Measurements from ENCODE around the gene TCERG1L.
"Not testable (repeated sequence)": the region's sequence is repeated elsewhere in the genome, so short reads cannot be mapped to it uniquely, and the experiment has no call there.

The TCERG1L gene

DNA sequence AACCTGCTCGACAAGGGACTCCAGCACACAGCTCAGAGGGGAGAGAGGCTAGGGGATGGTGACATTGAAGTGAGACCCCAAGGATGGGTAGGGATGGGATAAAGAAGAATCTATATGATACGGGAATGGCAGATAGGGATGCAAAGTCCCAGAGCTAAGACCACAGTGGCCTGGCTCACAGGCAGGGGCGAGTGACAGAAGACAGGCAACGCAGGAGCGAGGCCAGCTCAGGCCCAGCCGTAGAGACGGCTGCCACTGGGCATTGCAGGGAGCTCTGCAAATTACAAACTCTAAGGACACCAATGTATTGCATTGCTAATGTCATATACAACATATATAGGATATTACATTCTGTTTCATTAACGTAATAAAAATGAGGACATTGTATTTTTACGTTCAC lies 131.4 kb downstream of the TCERG1L start:
- no peak for DNase-seq

DNA sequence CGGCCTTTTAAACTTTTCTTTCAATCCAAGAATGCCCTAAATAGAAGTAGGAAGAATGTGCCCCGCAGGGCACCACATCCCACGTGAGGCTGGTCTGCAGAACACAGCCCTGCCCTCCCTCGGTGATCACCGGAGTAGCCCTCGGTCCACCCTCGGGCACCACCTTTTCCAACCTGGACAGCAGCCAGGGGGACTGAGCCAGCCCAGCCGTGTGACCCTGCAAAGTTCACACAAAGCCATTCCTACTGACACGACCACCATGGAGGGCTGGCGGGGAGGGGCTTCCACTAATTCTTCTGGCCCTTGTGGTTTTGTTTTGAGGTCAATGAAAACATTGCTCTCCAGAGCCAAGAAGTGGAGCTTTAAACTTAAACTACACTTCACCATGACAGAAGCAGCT lies 132.2 kb downstream of the TCERG1L start:
- DNase-seq: no peak

- no peak for DNase-seq
These were observed 132.8 kb downstream of the TCERG1L start for GRCh38 chr10:131178521-131179331.

DNA sequence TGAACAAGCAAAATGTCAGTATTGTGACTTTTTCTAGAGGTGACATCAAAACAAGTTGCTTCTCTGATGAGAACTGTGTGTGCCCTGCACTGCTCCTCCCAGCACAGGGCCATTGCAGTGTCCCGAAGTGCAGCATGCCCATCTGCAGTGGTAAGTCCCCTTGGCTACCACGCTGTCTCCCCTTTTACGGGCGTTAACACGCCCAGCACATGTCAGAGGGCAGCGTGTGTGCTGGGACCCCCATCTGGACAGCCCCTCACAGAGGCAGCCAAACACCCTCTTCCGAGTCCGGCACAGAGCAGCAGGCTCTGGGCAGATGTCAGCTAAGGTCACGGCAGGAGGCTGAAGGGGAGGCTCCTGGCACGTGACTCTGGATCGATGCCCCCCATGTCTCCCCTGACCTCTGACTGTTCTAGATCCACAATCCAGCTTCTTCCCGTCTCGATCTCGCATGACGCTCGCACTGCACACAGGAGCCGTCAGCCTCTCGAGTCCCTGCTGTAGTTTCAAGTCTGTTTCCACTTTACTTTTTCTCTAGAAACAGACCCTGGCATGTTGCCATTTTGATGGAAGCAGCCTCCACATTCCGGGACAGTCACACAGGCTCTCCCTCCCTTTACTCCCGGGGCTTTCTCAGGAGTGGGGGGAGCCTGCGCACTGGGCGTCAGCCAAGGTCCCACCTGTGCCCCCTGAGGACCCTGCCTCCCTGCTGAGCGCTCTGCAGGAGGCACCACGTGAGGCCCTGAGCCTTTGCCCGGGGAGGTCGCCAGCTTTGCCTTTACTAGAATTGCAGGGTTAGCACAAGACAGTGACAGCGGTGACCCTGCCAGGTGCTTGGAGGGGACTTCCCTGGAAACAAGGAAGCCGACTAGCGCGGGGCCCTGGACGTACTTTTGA lies 133.8 kb downstream of the TCERG1L start:
- no peak for DNase-seq

GRCh38 chr10:131176907-131177306 lies 134.6 kb downstream of the TCERG1L start:
- no peak for DNase-seq

DNA sequence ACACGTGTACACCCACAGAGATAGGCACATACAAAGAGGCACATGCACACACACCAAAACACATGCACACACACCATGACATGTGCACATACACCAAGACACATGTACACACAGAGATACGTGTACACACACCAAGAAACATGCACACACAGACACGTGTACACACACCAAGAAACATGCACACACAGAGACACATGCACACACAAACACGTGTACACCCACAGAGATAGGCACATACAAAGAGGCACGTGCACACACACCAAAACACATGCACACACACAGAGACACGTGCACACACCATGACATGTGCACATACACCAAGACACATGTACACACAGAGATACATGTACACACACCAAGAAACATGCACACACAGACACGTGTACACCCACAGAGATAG lies 135.2 kb downstream of the TCERG1L start:
- DNase-seq: not testable (repeated sequence)

GRCh38 chr10:131175891-131176290 lies 135.6 kb downstream of the TCERG1L start:
- DNase-seq: no peak

- DNase-seq: no peak
These were observed 136.6 kb downstream of the TCERG1L start for GRCh38 chr10:131174651-131175540.

- DNase-seq: no peak
These were observed 137.3 kb downstream of the TCERG1L start for GRCh38 chr10:131174211-131174565.

GRCh38 chr10:131173484-131174210 lies 137.9 kb downstream of the TCERG1L start:
- no peak for DNase-seq

DNA sequence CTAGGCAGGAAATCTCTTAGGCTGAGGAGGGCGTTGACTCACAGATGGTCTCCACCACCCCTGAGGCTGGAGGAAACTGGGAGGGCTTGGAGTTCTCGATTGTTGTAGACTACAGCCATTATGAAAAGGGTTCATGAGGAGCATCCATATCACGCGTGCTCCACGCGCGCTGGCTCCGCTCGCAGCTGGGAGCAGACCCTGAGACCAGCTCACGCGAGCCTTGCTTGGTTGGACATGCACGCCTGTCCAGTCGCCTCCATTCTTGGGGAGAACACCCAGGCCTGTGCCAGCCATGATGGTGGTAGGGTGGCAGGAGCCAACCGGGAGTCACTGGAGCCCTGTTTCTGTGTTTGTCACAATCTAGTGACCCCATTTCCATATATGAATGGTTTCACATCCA lies 139.1 kb downstream of the TCERG1L start:
- no peak for DNase-seq

DNA sequence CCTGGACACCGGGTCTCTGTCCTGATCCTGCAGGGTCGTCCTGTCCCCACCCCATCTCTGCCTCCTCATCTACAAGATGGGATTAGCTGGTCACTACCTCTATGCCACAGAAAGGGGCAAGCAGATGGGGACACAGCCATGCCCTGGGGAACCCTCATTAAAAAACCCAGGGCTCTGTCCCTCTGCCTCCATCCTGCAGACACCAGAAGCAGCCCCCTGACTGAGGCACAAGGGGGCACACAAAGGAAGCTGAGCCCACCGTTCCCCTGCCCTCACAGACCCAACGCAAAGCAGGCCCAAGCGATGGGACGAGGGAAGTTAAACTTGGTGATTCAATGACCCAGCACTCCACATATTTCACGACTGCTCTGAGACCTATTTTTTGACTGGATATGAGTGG lies 142.4 kb downstream of the TCERG1L start:
- no peak for DNase-seq

GRCh38 chr10:131168238-131168875 lies 143.2 kb downstream of the TCERG1L start:
- DNase-seq: no peak

DNA sequence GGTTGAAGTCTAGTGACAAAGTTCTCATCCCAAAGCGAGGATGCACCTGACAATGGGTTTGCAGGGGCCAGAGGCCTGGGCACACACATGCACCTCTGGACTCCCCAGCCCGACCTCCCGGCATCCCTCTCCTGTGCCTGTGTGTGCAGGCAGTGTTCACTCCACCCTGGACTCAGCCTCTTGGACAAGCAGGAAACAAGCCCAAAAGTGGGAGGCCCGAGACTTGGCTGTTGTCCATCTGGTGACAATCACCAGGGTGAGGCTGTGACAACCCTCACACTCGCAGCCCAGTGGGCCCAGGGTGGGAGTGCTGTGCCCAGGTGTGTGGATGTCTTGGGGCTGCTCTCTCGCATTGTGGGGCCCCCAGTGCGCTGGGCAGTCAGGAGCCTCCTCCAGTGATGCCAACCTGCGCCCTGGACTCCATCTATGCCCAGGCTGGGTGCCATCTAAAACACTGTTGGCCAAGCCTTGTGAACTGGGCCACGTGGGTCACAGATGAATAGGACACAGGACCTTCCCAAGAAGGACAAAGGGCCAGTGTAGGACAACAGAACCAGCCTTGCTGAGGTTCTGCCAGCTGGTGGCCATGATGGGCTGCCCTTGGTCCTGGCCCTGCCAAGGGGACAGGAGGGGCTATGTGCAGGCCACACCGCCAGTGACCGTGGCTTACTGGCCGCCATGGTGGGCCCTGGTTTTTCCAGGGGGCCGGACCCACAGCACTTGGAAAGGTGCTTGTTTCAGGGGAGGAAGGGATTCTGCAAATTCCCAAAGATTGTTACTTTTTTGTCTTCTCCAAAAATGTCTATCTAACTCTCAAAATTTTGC lies 144.3 kb downstream of the TCERG1L start:
- no peak for DNase-seq

DNA sequence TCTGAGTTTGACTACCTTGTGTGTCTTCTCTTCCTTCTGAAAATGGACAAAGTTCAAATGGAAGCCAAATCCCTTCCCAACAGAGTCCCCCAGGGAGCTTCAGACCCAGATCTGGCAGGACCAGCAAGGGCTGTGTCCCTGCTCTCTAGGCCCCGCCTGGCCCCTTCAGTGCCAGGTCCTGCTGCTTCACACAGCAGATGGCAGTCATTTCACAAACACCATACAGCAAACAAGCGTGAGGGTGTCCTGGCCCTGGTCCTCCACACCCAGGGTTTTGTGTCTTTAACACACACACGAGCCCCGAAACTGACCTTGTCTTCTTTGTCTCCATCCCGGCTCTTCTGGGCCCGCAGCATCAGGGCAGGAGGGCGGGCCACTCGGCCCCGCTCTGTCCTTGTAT lies 145.0 kb downstream of the TCERG1L start:
- no peak for DNase-seq

DNA sequence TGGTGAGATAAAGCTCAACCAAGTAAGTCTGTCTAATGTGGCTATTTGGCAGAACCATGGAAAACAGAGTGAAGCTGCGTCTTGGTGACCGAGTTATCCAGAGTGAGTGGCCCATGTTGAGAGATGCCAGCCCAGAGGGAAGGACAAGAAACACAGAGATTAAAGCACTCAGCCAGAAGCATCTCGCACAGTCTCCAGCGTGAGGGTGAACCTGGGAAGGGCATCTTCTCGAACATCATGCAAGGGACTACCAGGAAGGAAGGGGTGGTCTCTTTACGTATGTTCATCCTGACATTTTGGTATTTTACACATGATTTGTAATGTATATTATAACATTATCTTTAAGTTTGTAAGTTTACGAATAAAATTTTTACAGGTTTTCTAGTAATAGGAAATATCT lies 146.4 kb downstream of the TCERG1L start:
- no peak for DNase-seq

GRCh38 chr10:131162866-131163843 lies 148.4 kb downstream of the TCERG1L start:
- no peak for DNase-seq

DNA sequence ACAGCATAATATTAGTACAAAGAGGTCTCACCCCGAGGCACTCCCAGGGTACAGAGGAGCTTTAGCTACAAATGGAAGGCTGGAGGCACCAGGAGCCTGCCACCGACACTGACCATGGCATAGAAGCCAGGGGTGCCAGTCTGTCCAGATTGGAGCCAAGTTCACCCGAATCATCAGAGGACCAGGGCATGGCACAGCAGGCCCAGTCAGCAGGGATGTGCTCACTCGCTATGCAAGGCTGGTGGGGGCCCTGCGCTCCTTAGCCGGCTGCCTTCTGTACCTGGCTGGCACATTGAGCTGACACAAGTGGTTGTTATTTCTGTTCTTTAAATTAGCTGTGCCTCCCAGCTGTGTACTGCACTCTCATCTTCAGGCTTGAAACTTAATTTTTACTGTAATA lies 149.3 kb downstream of the TCERG1L start:
- no peak for DNase-seq

- DNase-seq: no peak
These were observed 150.4 kb downstream of the TCERG1L start for GRCh38 chr10:131161087-131161486.

All from OCI-M1 (cell line).